GM18951 (cell line): ENCODE measurements around the gene HPRT1.
"Not testable (repeated sequence)": the region's sequence is repeated elsewhere in the genome, so short reads cannot be mapped to it uniquely, and the experiment has no call there.

ENCODE experiments used
- POLR2A ChIP-seq: IDR thresholded peaks from 4 replicates; pipeline ENCODE4 v1.6.1; 2011; ENCODE audit warnings: mild to moderate bottlenecking; ENCODE audit not compliant: insufficient read length, insufficient read depth; ENCODE audit errors: extremely low read depth
- in situ Hi-C: fragments of 300-500 bp; cut with MboI; formaldehyde crosslinking; loops from one replicate; pipeline ENCODE4 v1.12.0; 2022; ENCODE audit warnings: low sequenced_read_pairs, mixed read lengths, inconsistent platforms; ENCODE audit not compliant: unreplicated experiment

HPRT1 gene

DNA sequence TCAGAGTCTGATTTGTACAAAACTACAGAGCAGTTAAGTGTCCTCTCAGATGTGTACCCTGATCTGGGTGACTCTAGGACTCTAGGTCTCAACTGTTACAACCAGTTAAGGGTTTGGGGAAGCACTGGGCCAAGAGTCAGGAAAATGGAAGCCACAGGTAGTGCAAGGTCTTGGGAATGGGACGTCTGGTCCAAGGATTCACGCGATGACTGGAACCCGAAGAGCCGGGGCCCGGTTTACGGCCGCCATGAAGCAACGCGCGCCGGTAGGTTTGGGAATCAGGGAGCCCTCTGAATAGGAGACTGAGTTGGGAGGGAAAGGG is 321 bp upstream of the HPRT1 start:
- TF ChIP-seq POLR2A: no peak

GRCh38 chrX:134460862-134461220 is 876 bp downstream of the HPRT1 start:
- no peak for TF ChIP-seq POLR2A
- in situ Hi-C loops: no loop called here

More for the DNA sequence above, 321 bp upstream of the HPRT1 start:
- in situ Hi-C loops: no loop called here

- in situ Hi-C loops: no loop called here
- no peak for TF ChIP-seq POLR2A
Observed at GRCh38 chrX:134461437-134461836, 1.5 kb downstream of the HPRT1 start.

DNA sequence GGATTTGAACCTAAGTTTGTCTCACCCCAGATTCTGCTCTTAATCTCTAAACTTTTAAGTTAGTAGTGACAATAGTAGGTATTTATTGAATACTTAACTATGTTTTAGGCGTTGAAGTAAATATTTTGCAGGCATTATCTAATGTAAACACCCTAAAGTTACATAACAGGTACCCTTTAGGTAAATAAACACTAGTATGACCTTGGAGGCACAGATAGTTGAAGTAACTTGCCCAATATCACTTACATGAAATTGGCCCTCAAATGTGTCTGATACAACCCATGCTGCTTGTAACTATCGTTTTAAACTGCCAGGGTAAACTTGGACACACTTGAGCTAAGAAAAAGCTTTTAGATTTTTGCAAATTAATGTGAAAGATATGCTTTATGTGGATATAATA is 3.0 kb downstream of the HPRT1 start:
- in situ Hi-C loops: no loop called here
- TF ChIP-seq POLR2A: no peak

DNA sequence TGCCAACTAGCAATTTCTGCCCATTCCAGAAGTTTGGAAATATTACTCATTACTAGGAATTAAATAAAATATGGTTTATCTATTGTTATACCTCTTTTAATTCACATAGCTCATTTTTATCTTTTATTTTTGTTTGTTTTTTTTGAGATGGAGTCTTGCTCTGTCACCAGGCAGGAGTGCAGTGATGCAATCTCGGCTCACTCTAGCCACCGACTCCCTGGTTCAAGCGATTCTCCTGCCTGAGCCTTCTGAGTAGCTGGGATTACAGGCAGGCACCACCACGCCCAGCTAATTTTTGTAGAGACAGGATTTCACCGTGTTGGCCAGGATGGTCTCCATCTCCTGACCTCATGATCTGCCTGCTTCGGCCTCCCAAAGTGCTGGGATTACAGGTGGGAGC is 4.5 kb downstream of the HPRT1 start:
- in situ Hi-C loops: not testable (repeated sequence)

DNA sequence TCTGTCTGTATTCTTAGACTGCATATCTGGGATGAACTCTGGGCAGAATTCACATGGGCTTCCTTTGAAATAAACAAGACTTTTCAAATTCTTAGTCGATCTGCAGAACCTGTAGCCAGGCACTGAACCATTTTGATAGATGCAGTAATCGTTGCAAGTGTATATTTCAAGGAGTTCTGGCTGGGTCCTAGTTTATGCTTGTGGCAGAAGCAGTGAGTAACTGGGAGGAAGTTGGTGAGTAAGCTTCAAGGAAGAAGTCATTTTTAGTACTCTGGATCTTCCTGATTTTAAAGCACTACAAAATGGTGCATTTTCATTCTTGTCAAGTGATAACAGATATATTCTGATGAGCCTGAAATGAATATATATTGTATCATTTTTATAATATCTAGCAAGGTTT is 9.5 kb downstream of the HPRT1 start:
- TF ChIP-seq POLR2A: no peak
- in situ Hi-C loops: no loop called here

DNA sequence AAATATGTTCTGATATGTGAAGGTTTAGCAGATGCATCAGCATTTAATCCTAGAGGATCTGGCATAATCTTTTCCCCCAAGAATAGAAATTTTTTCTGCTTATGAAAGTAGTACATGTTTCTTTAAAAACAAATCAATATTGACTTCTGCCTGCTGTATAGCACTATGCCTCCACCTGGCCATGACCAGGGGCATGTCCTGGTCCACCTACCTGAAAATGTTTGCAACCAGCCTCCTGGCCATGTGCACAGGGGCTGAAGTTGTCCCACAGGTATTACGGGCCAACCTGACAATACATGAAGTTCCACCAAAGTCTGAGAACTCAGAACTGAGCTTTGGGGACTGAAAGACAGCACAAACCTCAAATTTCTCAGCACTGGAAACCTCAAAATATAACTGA is 10.0 kb downstream of the HPRT1 start:
- in situ Hi-C loops: no loop called here
- TF ChIP-seq POLR2A: no peak

DNA sequence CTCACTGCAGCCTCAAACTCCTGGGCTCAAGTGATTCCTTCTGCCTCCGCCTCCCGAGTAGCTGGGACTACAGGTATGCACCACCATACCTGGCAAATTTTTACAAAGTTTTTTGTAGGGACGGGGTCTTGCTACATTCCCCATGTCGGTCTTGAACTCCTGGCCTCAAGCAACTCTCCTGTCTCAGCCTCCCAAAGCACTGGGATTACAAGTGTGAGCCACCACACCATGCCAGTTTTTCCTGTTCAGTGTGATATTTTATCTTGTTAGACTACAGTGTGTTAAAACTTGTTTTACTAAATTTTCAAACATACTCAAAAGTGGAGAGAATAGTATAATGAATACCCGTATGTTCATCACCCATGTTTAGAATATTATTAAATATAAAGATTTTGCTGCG is 12.1 kb downstream of the HPRT1 start:
- in situ Hi-C loops: no loop called here
- TF ChIP-seq POLR2A: no peak

GRCh38 chrX:134476284-134476683 is 16.3 kb downstream of the HPRT1 start:
- in situ Hi-C loops: no loop called here
- no peak for TF ChIP-seq POLR2A

- in situ Hi-C loops: no loop called here
Observed at GRCh38 chrX:134478374-134478773, 18.4 kb downstream of the HPRT1 start.

DNA sequence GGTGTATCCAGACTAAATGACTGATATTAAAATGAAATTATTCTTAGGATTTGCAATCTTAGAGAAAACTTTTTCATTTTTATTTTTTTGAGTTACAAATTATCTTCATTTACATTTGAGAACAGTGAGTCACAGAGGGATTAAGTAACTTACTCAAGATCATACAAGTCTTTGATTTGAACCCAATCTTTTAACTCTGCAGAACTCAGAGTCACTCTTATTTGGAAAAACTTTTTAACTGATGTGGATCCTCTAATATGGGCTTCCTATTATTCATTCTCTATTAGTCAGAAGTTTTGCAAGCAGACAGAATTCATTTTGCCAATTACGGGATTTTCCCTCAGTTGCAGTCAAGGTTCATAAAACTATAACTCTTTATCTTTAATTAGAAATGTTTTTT is 20.1 kb downstream of the HPRT1 start:
- in situ Hi-C loops: no loop called here
- no peak for TF ChIP-seq POLR2A

More at GRCh38 chrX:134478374-134478773, 18.4 kb downstream of the HPRT1 start:
- TF ChIP-seq POLR2A: no peak

- TF ChIP-seq POLR2A: no peak
- in situ Hi-C loops: no loop called here
Observed at GRCh38 chrX:134481339-134481738, 21.4 kb downstream of the HPRT1 start.

DNA sequence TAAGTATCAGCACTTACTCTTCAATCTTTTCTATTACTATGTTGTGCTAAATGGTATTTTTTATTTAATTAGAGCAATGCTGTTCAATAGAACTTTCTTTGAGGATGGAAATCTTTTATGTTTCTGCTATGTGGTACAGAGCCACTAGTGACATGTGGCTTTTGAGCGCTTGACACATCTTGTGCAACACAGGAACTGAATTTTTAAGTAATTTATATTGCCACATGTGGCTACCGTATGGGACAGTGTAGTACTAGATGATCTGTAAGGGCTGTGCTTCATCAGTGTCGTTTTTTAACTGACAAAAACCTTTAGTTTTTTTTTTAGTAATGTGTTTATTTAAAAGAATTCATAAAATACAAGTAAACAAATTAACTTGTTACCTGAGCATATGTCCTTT is 22.4 kb downstream of the HPRT1 start:
- in situ Hi-C loops: no loop called here

DNA sequence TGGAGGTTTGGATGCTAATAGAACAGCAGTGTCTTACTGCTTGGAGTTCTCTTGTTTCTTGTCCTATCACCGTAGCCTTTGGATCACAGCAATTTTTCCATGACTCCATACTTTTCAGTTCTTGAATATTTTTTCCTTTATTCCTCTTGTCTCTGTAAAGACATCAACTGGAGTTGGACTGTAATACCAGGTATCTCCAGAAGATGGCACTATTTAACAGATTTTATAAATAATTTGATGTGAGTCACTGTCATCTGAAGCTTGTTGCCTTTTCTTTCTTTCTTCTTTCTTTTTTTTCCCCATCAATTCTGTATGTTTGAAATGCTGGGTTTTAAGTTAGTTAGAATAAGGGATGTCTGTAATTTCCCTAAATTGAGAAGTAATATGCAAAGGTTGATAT is 24.1 kb downstream of the HPRT1 start:
- no peak for TF ChIP-seq POLR2A
- in situ Hi-C loops: no loop called here

More for the DNA sequence above, 22.4 kb downstream of the HPRT1 start:
- TF ChIP-seq POLR2A: no peak

GRCh38 chrX:134501941-134502340 is 42.0 kb downstream of the HPRT1 start:
- no peak for TF ChIP-seq POLR2A
- in situ Hi-C loops: loop anchor here (25.0 kb wide), 1 partner anchor 260 kb away; no protein-coding TSS in a partner anchor
